ENCODE measurements around the gene CFAP46. TPM values are rescaled to one million over a fixed set of nuclear protein-coding genes. Genes with fewer than 3 reads are reported as not detected.
"Not testable (repeated sequence)": the region's sequence is repeated elsewhere in the genome, so short reads cannot be mapped to it uniquely, and the experiment has no call there.

The CFAP46 gene
- total and polyA plus RNA-seq, 2 experiments from 2014 or later: 2.2 to 2.4 TPM

- Histone ChIP-seq H3K9me3 (ENCODE audit: low read depth) (peaks cover 3% of the 10 kb centered on the region), H3K36me3 (replicated peaks; ENCODE audit: insufficient read depth, low read depth) (no peaks in the 10 kb centered on the region), H3K4me3 (no peak overlapping the region), H3K27ac (no peak overlapping the region), H3K27me3 (no peaks in the 10 kb centered on the region), H2AFZ (no peak overlapping the region), H3K79me2 (no peaks in the 10 kb centered on the region), H4K20me1 (ENCODE audit: insufficient read depth, poor library complexity, severe bottlenecking) (no peaks in the 10 kb centered on the region), H3K4me2 (no peak overlapping the region), H3K4me1 (ENCODE audit: insufficient read depth) (peaks cover 11% of the 10 kb centered on the region), H3K9me2 (replicated peaks; ENCODE audit: insufficient read depth) (no peaks in the 10 kb centered on the region)
- DNase-seq (ENCODE audit: low spot score): no peak
- 90% methylated on average over 15 of the region's 15 CpGs for WGBS (ENCODE audit: low lambda C conversion rate, missing lambda C conversion rate)
- TF ChIP-seq, protein P1, sequence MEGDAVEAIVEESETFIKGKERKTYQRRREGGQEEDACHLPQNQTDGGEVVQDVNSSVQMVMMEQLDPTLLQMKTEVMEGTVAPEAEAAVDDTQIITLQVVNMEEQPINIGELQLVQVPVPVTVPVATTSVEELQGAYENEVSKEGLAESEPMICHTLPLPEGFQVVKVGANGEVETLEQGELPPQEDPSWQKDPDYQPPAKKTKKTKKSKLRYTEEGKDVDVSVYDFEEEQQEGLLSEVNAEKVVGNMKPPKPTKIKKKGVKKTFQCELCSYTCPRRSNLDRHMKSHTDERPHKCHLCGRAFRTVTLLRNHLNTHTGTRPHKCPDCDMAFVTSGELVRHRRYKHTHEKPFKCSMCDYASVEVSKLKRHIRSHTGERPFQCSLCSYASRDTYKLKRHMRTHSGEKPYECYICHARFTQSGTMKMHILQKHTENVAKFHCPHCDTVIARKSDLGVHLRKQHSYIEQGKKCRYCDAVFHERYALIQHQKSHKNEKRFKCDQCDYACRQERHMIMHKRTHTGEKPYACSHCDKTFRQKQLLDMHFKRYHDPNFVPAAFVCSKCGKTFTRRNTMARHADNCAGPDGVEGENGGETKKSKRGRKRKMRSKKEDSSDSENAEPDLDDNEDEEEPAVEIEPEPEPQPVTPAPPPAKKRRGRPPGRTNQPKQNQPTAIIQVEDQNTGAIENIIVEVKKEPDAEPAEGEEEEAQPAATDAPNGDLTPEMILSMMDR (IDR thresholded peaks at IDR 0.05; ENCODE audit: poor library complexity): no peak
- TF ChIP-seq EZH2phosphoT487 (IDR thresholded peaks at IDR 0.05; ENCODE audit: low read depth, severe bottlenecking, unreplicated experiment) (no peak), EZH2 (IDR thresholded peaks at IDR 0.05; ENCODE audit: borderline replicate concordance) (no peak)
Observed at GRCh38 chr10:132845041-132845551, 97.3 kb downstream of the CFAP46 start.

GRCh38 chr10:132844069-132844809, 98.1 kb downstream of the CFAP46 start:
- DNase-seq (ENCODE audit: low spot score): no peak
- Histone ChIP-seq H3K4me2 (no peak overlapping the region), H3K9me3 (ENCODE audit: low read depth) (peaks cover 3% of the 10 kb centered on the region), H3K4me3 (no peak overlapping the region), H2AFZ (no peak overlapping the region), H3K79me2 (no peaks in the 10 kb centered on the region), H3K27ac (no peak overlapping the region), H4K20me1 (ENCODE audit: insufficient read depth, poor library complexity, severe bottlenecking) (no peaks in the 10 kb centered on the region), H3K27me3 (no peaks in the 10 kb centered on the region), H3K4me1 (ENCODE audit: insufficient read depth) (peaks cover 11% of the 10 kb centered on the region), H3K9me2 (replicated peaks; ENCODE audit: insufficient read depth) (no peaks in the 10 kb centered on the region), H3K36me3 (replicated peaks; ENCODE audit: insufficient read depth, low read depth) (no peaks in the 10 kb centered on the region)
- 94% methylated on average over 19 of the region's 20 CpGs for WGBS (ENCODE audit: low lambda C conversion rate, missing lambda C conversion rate)
- TF ChIP-seq EZH2phosphoT487 (IDR thresholded peaks at IDR 0.05; ENCODE audit: low read depth, severe bottlenecking, unreplicated experiment): no peak
- TF ChIP-seq, protein P1 (IDR thresholded peaks at IDR 0.05; ENCODE audit: poor library complexity): no peak
- TF ChIP-seq EZH2 (IDR thresholded peaks at IDR 0.05; ENCODE audit: borderline replicate concordance): no peak

DNA sequence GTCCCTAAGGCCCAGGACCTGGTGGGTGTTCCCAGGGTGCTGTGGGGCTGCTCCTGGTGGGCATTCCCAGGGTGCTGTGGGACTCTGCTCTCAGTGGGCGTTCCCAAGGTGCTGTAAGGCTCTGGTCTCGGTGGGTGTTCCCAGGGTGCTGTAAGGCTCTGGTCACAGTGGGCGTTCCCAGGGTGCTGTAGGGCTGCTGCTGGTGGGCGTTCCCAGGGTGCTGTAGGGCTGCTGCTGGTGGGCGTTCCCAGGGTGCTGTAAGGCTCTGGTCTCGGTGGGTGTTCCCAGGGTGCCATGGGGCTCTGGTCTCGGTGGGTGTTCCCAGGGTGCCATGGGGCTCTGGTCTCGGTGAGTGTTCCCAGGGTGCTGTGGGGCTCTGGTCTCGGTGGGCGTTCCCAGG, 99.1 kb downstream of the CFAP46 start:
- H3K4me1 ChIP-seq (ENCODE audit: insufficient read depth); H4K20me1 ChIP-seq (ENCODE audit: insufficient read depth, poor library complexity, severe bottlenecking); H3K4me2 ChIP-seq; H3K9me3 ChIP-seq (ENCODE audit: low read depth); H3K27ac ChIP-seq; H3K27me3 ChIP-seq; DNase-seq (ENCODE audit: low spot score); H3K4me3 ChIP-seq; H2AFZ ChIP-seq; H3K79me2 ChIP-seq; H3K36me3 ChIP-seq (replicated peaks; ENCODE audit: insufficient read depth, low read depth); H3K9me2 ChIP-seq (replicated peaks; ENCODE audit: insufficient read depth): not testable (repeated sequence)
- 93% methylated on average over 10 of the region's 10 CpGs for WGBS (ENCODE audit: low lambda C conversion rate, missing lambda C conversion rate)

GRCh38 chr10:132842397-132842796, 100.0 kb downstream of the CFAP46 start:
- no peaks in the 10 kb centered on the region for H3K27me3 ChIP-seq
- WGBS (ENCODE audit: low lambda C conversion rate, missing lambda C conversion rate): 95% methylated on average over 3 of the region's 3 CpGs
- no peaks in the 10 kb centered on the region for H3K9me2 ChIP-seq (replicated peaks; ENCODE audit: insufficient read depth)
- no peaks in the 10 kb centered on the region for H3K36me3 ChIP-seq (replicated peaks; ENCODE audit: insufficient read depth, low read depth)
- DNase-seq (ENCODE audit: low spot score): no peak
- TF ChIP-seq, protein P1 (IDR thresholded peaks at IDR 0.05; ENCODE audit: poor library complexity): no peak
- no peak for TF ChIP-seq EZH2phosphoT487 (IDR thresholded peaks at IDR 0.05; ENCODE audit: low read depth, severe bottlenecking, unreplicated experiment)
- no peak for TF ChIP-seq EZH2 (IDR thresholded peaks at IDR 0.05; ENCODE audit: borderline replicate concordance)
- no peak overlapping the region for H2AFZ ChIP-seq
- no peak overlapping the region for H3K4me3 ChIP-seq
- peaks cover 3% of the 10 kb centered on the region for H3K9me3 ChIP-seq (ENCODE audit: low read depth)
- H4K20me1 ChIP-seq (ENCODE audit: insufficient read depth, poor library complexity, severe bottlenecking): no peaks in the 10 kb centered on the region
- H3K4me2 ChIP-seq: no peak overlapping the region
- no peaks in the 10 kb centered on the region for H3K4me1 ChIP-seq (ENCODE audit: insufficient read depth)
- no peak overlapping the region for H3K27ac ChIP-seq
- H3K79me2 ChIP-seq: no peaks in the 10 kb centered on the region

Data from hepatocyte (in vitro differentiated cells).